ENCODE measurements around the gene KAZN.

KAZN gene

GRCh38 chr1:14949836-14950713 lies 351.6 kb downstream of the KAZN start:
- ATAC-seq (no peak), DNase-seq (no peak)
- Mint-ChIP-seq H3K4me3 (no peak overlapping the region), H3K27ac (no peak overlapping the region), H3K9me3 (no peaks in the 10 kb centered on the region), H3K36me3 (ENCODE audit: low read depth) (no peaks in the 10 kb centered on the region), H3K27me3 (no peaks in the 10 kb centered on the region), H3K4me1 (no peaks in the 10 kb centered on the region)

GRCh38 chr1:14951766-14952165 lies 353.3 kb downstream of the KAZN start:
- no peak overlapping the region for H3K27ac Mint-ChIP-seq
- H3K4me3 Mint-ChIP-seq, result no peak overlapping the region
- ATAC-seq, result no peak
- no peak for DNase-seq
- no peaks in the 10 kb centered on the region for H3K36me3 Mint-ChIP-seq (ENCODE audit: low read depth)
- H3K9me3 Mint-ChIP-seq, result no peaks in the 10 kb centered on the region
- H3K27me3 Mint-ChIP-seq, result no peaks in the 10 kb centered on the region
- H3K4me1 Mint-ChIP-seq, result no peaks in the 10 kb centered on the region

- Mint-ChIP-seq H3K4me1 (no peaks in the 10 kb centered on the region), H3K4me3 (no peak overlapping the region), H3K36me3 (ENCODE audit: low read depth) (no peaks in the 10 kb centered on the region), H3K27me3 (no peaks in the 10 kb centered on the region), H3K27ac (no peak overlapping the region), H3K9me3 (no peaks in the 10 kb centered on the region)
- ATAC-seq, result no peak
- no peak for DNase-seq
Observed at GRCh38 chr1:14952626-14953314, 354.3 kb downstream of the KAZN start.

GRCh38 chr1:14954210-14954609 lies 355.7 kb downstream of the KAZN start:
- Mint-ChIP-seq H3K27me3 (no peaks in the 10 kb centered on the region), H3K36me3 (ENCODE audit: low read depth) (no peaks in the 10 kb centered on the region), H3K4me1 (no peaks in the 10 kb centered on the region), H3K27ac (no peak overlapping the region), H3K4me3 (no peak overlapping the region), H3K9me3 (no peaks in the 10 kb centered on the region)
- ATAC-seq (no peak), DNase-seq (no peak)

- Mint-ChIP-seq H3K4me1 (no peaks in the 10 kb centered on the region), H3K27me3 (no peaks in the 10 kb centered on the region), H3K27ac (no peak overlapping the region), H3K4me3 (no peak overlapping the region), H3K9me3 (no peaks in the 10 kb centered on the region), H3K36me3 (ENCODE audit: low read depth) (no peaks in the 10 kb centered on the region)
- DNase-seq, result no peak
- ATAC-seq, result no peak
Observed at GRCh38 chr1:14954930-14955329, 356.4 kb downstream of the KAZN start.

GRCh38 chr1:14955402-14955801 lies 356.9 kb downstream of the KAZN start:
- DNase-seq (no peak), ATAC-seq (no peak)
- H3K36me3 Mint-ChIP-seq (ENCODE audit: low read depth), result no peaks in the 10 kb centered on the region
- no peaks in the 10 kb centered on the region for H3K9me3 Mint-ChIP-seq
- H3K27me3 Mint-ChIP-seq, result no peaks in the 10 kb centered on the region
- H3K4me1 Mint-ChIP-seq, result no peaks in the 10 kb centered on the region
- H3K4me3 Mint-ChIP-seq, result no peak overlapping the region
- H3K27ac Mint-ChIP-seq, result no peak overlapping the region

GRCh38 chr1:14955976-14956375 lies 357.5 kb downstream of the KAZN start:
- no peak for DNase-seq
- Mint-ChIP-seq H3K36me3 (ENCODE audit: low read depth) (no peaks in the 10 kb centered on the region), H3K27me3 (no peaks in the 10 kb centered on the region), H3K27ac (no peak overlapping the region), H3K4me1 (no peaks in the 10 kb centered on the region), H3K9me3 (no peaks in the 10 kb centered on the region), H3K4me3 (no peak overlapping the region)
- ATAC-seq, result no peak

- Mint-ChIP-seq H3K4me3 (no peak overlapping the region), H3K9me3 (no peaks in the 10 kb centered on the region), H3K27me3 (no peaks in the 10 kb centered on the region), H3K4me1 (no peaks in the 10 kb centered on the region), H3K27ac (no peak overlapping the region), H3K36me3 (ENCODE audit: low read depth) (no peaks in the 10 kb centered on the region)
- ATAC-seq (no peak), DNase-seq (no peak)
Observed at GRCh38 chr1:14956579-14957195, 358.2 kb downstream of the KAZN start.

- Mint-ChIP-seq H3K36me3 (ENCODE audit: low read depth) (no peaks in the 10 kb centered on the region), H3K27ac (no peak overlapping the region), H3K9me3 (no peaks in the 10 kb centered on the region), H3K27me3 (no peaks in the 10 kb centered on the region), H3K4me1 (no peaks in the 10 kb centered on the region), H3K4me3 (no peak overlapping the region)
- ATAC-seq (no peak), DNase-seq (no peak)
Observed at GRCh38 chr1:14957375-14958098, 359.1 kb downstream of the KAZN start.

GRCh38 chr1:14958249-14959058 lies 360.0 kb downstream of the KAZN start:
- Mint-ChIP-seq H3K4me1 (no peaks in the 10 kb centered on the region), H3K27me3 (no peaks in the 10 kb centered on the region), H3K27ac (no peak overlapping the region), H3K36me3 (ENCODE audit: low read depth) (no peaks in the 10 kb centered on the region), H3K9me3 (no peaks in the 10 kb centered on the region), H3K4me3 (no peak overlapping the region)
- ATAC-seq, result no peak
- DNase-seq, result no peak

- Mint-ChIP-seq H3K9me3 (no peaks in the 10 kb centered on the region), H3K27me3 (no peaks in the 10 kb centered on the region), H3K36me3 (ENCODE audit: low read depth) (no peaks in the 10 kb centered on the region), H3K27ac (no peak overlapping the region), H3K4me1 (no peaks in the 10 kb centered on the region), H3K4me3 (no peak overlapping the region)
- no peak for DNase-seq
- ATAC-seq, result no peak
Observed at GRCh38 chr1:14959059-14959694, 360.7 kb downstream of the KAZN start.

GRCh38 chr1:14961661-14962267 lies 363.3 kb downstream of the KAZN start:
- DNase-seq (no peak), ATAC-seq (no peak)
- H3K27ac Mint-ChIP-seq, result no peak overlapping the region
- H3K4me3 Mint-ChIP-seq, result no peak overlapping the region
- H3K4me1 Mint-ChIP-seq, result no peaks in the 10 kb centered on the region
- no peaks in the 10 kb centered on the region for H3K9me3 Mint-ChIP-seq
- no peaks in the 10 kb centered on the region for H3K36me3 Mint-ChIP-seq (ENCODE audit: low read depth)
- H3K27me3 Mint-ChIP-seq, result no peaks in the 10 kb centered on the region

GRCh38 chr1:14962407-14962806 lies 363.9 kb downstream of the KAZN start:
- H3K9me3 Mint-ChIP-seq, result no peaks in the 10 kb centered on the region
- no peak for DNase-seq
- H3K36me3 Mint-ChIP-seq (ENCODE audit: low read depth), result no peaks in the 10 kb centered on the region
- no peak overlapping the region for H3K4me3 Mint-ChIP-seq
- no peak for ATAC-seq
- no peaks in the 10 kb centered on the region for H3K4me1 Mint-ChIP-seq
- no peak overlapping the region for H3K27ac Mint-ChIP-seq
- H3K27me3 Mint-ChIP-seq, result no peaks in the 10 kb centered on the region

Measured in activated naive CD8-positive, alpha-beta T cell treated with anti-CD3 and anti-CD28 coated beads, Interleukin-2, amount 50 U/mL, for 24 hours (primary cell).